AG04450 (cell line): ENCODE data around the gene PPP1R16B. TPM values are rescaled to one million over a fixed set of nuclear protein-coding genes. Genes with fewer than 3 reads are reported as not detected.

Experiments used
- CTCF ChIA-PET: fragments of 300-600, 350-600 bp; formaldehyde crosslinking; extraction: SDS; loops from one replicate; lab custom pipeline; 2022; ENCODE audit warnings: antibody characterized with exemption, inconsistent platforms; lab: Charles Lee
- POLR2A ChIA-PET: fragments of 350-600 bp; formaldehyde crosslinking; extraction: SDS; loops from one replicate; lab custom pipeline; 2021; ENCODE audit warnings: antibody characterized with exemption, inconsistent platforms; lab: Yijun Ruan, JAX
- DNase-seq: peaks from one replicate; pipeline ENCODE4 v3.0.0-alpha.2; 2011; ENCODE audit warnings: low read depth, low spot score
- H3K27ac ChIP-seq: one replicate; pipeline ENCODE4 v1.5.1; 2012; ENCODE audit warnings: low read depth, low read length, control low read depth
- H3K27me3 ChIP-seq: one replicate; pipeline ENCODE4 v1.6.0; 2012; ENCODE audit warnings: low read length; ENCODE audit not compliant: control insufficient read depth, insufficient read depth
- H3K4me3 ChIP-seq: 2 replicates; pipeline ENCODE4 v1.5.1; 2011; ENCODE audit warnings: mild to moderate bottlenecking, low read depth, low read length, control low read depth
- H3K9me3 ChIP-seq: 2 replicates; pipeline ENCODE4 v1.5.1; 2012; ENCODE audit warnings: low read length; ENCODE audit not compliant: control insufficient read depth, insufficient read depth
- polyA plus RNA-seq: library from polyadenylated mRNA; depleted of rRNA; stranded (reverse); fragments of >200 nt; gene quantifications from 2 replicates; pipeline ENCODE4 v1.2.3, GENCODE V29; 2011
- TF ChIP-seq, protein P1 (sequence below): IDR thresholded peaks from 2 replicates; pipeline ENCODE4 v1.5.1; 2011; ENCODE audit warnings: low read depth, low read length, control low read depth, inconsistent platforms

Gene PPP1R16B
- polyA plus RNA-seq, 1 experiment, result not detected

DNA sequence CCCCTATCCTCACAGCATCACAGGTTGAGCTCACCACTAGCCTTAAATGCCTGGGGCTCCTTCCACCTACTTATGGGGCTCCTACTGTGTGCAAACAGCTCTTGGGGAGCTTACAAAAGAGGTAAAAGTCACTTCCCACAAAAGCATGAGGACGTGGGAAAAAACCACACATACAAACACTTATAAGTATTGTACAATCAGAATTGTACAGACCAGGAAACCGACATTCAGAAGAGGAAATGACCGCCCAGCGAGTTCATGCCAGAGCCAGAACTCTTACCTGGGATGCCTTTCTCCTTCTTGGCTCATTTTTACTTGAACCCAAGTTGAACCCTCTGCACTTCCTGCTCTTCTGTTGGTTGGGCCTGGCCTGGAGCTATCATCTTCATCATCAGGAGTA is 6.3 kb upstream of the PPP1R16B start:
- Histone ChIP-seq H3K4me3 (no peak overlapping the region), H3K9me3 (no peaks in the 10 kb centered on the region), H3K27ac (no peak overlapping the region), H3K27me3 (peaks cover 5% of the 10 kb centered on the region)
- no peak for DNase-seq
- TF ChIP-seq, protein P1, sequence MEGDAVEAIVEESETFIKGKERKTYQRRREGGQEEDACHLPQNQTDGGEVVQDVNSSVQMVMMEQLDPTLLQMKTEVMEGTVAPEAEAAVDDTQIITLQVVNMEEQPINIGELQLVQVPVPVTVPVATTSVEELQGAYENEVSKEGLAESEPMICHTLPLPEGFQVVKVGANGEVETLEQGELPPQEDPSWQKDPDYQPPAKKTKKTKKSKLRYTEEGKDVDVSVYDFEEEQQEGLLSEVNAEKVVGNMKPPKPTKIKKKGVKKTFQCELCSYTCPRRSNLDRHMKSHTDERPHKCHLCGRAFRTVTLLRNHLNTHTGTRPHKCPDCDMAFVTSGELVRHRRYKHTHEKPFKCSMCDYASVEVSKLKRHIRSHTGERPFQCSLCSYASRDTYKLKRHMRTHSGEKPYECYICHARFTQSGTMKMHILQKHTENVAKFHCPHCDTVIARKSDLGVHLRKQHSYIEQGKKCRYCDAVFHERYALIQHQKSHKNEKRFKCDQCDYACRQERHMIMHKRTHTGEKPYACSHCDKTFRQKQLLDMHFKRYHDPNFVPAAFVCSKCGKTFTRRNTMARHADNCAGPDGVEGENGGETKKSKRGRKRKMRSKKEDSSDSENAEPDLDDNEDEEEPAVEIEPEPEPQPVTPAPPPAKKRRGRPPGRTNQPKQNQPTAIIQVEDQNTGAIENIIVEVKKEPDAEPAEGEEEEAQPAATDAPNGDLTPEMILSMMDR, result no peak
- POLR2A ChIA-PET, result no interaction called here
- CTCF ChIA-PET, result interaction anchor here (0.6 kb wide), 1 partner anchor 96 kb away, joined by 4 read pairs; no protein-coding TSS in a partner anchor

DNA sequence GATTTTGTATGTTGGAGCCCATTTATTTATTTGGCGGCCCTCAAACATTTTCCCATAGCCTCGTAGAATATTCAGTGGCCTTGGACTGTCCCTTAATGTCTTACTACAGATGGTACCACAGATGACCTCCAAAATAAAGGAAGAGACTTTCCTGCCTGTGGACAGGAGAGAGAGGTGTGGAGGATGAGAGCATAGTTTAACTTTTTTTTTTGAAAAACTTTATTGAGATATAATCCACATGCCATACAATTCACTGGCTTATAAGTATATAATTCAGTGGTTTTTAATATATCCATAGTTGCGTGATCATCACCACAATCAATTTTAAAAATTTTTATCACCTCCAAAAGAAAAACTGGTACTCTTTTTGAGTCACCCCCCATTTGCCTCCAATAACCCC is 4.6 kb upstream of the PPP1R16B start:
- CTCF ChIA-PET, result no interaction called here
- peaks cover 11% of the 10 kb centered on the region for H3K27me3 ChIP-seq
- TF ChIP-seq, protein P1, result no peak

DNA sequence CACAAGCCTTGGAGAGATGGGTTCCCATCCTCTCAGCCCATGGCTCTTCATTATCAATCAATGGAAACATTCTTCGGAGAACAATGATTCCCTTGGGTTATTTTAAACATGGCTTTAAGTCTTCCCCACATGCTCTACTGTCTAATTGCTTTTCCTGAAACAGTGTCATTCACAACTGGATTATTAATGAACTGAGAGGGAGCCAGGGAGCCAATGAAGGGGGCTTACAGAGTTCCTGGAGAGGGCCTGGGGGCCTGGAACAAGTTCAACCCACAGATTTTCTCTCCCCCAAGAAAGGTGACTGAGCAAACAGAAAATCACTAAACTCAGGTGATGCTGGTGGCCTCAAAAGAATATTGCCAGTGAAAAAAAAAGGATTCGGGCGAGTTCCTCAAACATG is 1.3 kb upstream of the PPP1R16B start:
- H3K27ac ChIP-seq, result no peak overlapping the region
- peaks cover 40% of the 10 kb centered on the region for H3K27me3 ChIP-seq
- H3K4me3 ChIP-seq, result no peak overlapping the region
- CTCF ChIA-PET, result no interaction called here
- DNase-seq, result no peak
- no peaks in the 10 kb centered on the region; the same call in 1 of the 2 replicates for H3K9me3 ChIP-seq
- TF ChIP-seq, protein P1, result no peak
- POLR2A ChIA-PET, result no interaction called here

More for the DNA sequence above, 4.6 kb upstream of the PPP1R16B start:
- DNase-seq, result no peak
- Histone ChIP-seq H3K4me3 (no peak overlapping the region), H3K27ac (no peak overlapping the region), H3K9me3 (no peaks in the 10 kb centered on the region)
- POLR2A ChIA-PET, result no interaction called here

DNA sequence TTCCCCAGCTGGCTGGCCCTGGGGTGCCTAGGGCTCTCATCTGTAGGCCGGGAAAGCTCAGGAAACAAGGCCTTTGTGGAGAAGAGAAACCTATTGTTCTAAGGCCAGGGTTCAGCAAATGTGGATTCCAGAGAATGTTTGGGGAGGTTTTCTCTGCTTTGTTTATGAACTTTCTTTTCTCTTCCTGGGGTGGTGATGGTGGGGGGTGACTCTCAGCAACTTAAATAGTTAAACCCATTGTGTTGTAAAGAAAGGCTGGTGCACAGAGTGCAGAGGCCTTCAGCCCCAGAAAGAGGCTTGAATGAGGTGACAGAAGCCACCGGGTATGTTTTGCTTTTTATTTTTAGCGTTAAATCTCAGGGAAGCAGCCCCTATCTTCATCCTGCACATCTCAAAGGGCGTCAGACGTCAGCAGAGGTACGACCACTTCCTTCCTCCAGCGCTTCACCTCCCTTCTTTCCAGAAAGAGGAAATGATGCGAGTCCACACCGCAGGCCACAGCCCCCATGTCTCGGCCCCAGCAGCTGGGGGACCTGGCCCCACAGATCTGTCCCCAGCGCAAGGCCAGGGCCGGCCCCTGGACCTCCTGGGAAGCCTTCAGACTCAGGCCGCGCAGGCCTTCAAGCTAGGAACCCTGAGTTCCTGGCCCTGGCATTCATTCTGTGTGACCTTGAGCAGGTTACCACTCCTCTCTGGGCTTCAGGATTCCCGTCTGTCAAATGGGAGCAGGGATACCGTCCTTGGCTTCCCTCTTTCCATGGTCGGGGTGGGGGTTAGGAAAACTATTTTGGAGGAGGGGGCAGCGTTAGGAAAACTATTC is 605 bp upstream of the PPP1R16B start:
- Histone ChIP-seq H3K4me3 (no peak overlapping the region), H3K27ac (no peak overlapping the region), H3K27me3 (peaks cover 41% of the 10 kb centered on the region), H3K9me3 (no peaks in the 10 kb centered on the region; the same call in 1 of the 2 replicates)
- DNase-seq, result no peak
- TF ChIP-seq, protein P1, result no peak
- ChIA-PET POLR2A (no interaction called here), CTCF (interaction anchor here (0.5 to 1.4 kb wide), 3 partner anchors 145 to 756 kb away, joined by 3 to 4 read pairs (median 3); no protein-coding TSS in a partner anchor)
